GM19452 (cell line): Measurements from ENCODE around the gene LRRC1.

Experiments
- ATAC-seq: cut with Tn5 transposase; IDR thresholded peaks from one replicate; pipeline ENCODE4 v1.9.1; 2021; ENCODE audit not compliant: unreplicated experiment

LRRC1 gene

DNA sequence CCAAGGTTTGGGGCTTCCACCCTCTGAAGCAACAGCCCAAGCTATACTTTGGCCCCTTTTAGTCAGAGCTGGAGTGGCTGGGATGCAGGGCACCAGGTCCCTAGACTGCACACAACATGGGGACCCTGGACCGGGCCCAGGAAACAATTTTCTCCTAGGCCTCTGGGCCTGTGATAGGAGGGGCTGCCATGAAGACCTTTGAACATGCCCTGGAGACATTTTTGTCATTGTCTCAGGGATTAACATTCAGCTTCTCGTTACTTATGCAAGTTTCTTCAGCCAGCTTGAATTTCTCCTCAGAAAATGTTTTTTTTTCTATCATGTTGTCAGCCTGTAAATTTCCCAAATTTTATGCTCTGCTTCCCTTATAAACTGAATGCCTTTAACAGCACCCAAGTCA is 82.3 kb downstream of the LRRC1 start:
- ATAC-seq, result no peak

DNA sequence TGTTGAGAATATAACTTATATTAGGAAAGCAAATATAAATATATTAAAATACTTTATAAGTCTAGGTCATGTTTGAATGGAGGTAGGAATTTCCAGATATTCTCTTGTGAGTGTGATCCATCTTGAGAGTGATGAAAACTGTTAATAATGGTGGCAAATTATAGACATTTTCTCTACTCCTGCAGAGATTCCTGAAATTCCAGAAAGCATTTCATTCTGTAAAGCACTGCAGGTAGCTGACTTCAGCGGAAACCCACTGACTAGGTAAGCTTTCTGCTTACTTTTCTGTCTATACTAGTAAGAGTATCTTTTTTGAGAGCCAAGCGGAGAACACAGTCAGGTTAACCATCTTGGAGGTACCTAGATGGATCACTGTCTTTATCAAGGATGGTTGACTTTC is 84.0 kb downstream of the LRRC1 start:
- no peak for ATAC-seq

DNA sequence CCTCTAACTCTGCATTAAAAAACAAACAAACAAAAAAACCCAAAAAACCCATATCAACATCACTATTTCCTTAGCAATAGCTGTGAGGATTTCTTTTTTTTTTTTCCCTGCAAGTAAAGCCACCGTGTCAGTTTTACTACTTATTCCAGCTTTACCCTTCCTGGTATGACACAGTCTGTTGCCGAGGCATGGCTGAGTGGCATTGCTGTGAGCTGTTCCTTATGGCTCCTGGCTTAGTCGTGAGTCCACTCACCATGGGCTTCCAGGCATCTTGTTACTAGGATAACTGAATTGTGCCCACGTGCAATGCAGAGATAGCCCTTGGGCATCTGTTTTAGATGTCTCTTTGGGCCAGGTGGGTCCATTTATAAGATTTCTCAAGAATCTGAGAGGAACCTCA is 84.8 kb downstream of the LRRC1 start:
- no peak for ATAC-seq

DNA sequence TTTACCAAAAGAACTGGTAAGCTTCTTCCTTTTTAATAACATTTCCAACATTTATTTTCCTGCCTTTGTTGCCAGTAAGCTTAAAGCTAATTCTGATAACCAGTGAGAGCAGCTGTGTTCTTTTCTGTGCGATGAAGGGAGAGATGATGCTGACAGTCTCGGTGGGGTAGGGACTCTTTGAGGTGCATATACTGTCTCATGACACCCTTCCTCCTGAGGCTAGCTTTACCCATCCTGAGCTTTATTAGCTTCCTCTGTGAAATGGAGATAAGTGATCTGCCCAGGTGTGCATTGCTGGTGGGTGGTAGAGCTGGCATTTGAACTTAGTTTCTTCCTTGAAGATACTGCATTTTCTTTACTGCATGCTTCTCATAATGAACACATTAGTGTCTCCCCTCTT is 92.5 kb downstream of the LRRC1 start:
- no peak for ATAC-seq

DNA sequence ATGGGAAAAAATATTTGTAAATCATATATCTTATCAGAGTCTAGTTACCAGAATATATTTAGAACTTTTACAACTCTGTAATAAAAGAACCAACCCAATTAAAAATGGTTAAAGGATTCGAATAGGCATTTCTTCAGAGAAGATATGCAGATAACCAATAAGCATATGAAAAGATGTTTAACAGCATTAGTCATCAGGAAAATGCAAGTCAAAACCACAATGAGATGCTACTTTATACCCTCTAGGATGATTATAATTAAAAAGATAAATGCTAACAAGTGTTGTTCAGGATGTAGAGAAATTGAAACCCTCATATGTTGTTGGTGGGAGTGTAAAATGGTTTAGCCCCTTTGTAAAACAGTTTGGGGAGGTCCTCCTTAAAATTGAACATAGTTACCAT is 94.1 kb downstream of the LRRC1 start:
- no peak for ATAC-seq

DNA sequence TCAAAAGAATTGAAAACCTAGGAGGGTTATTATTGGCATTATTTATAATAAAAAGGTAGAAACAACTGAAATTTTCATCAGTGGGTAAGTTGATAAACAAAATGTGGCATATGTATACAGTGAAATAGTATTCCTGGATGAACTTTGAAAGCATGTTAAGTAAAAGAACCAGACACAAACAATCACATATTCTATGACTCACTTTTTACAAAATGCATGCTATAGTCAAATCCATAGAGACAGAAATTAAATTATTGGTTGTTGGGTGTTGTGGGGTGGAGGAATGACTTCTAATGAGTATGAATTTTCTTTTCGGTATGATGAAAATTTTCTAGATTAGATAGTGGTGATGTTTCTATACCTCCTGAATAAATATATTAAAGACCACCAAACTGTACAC is 94.6 kb downstream of the LRRC1 start:
- no peak for ATAC-seq

DNA sequence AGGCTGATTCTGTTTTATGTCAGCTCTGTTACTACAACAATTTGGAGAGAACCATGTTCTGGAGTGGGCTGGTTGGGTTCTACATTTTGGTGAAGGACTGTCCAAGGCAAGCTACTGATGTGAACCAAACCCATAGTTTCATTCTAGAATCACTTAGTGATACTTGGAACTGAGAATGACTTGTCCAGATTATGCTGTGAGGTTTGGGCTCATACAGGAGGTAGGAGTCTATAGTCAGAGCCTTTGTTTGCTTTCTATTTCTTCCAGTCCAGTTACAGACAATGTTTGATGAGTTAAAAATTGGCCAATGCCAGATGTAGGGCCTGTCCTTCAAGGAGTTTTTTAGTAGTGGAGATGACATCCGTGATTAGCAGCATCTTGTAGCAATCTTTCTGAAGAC is 97.9 kb downstream of the LRRC1 start:
- ATAC-seq, result peak; percentile 76

DNA sequence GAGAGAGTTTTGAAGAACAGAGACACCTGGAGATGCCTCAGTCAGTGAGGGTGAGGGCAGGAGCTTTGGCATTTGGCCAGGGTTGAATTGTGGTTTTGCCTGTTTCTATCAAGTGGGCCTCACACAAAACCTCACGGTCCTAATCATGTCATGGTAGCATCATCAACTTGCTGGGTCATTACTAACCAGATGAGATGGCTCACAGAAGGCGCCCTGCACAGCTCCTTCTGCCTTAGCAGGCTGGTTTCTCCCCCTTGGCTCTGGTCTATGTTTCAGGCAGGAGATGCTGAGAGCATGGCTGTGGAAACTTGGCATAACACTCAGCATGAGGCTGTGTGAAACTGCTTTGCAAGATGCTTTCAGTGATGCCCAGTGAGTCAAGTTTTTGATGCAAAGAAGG is 99.3 kb downstream of the LRRC1 start:
- ATAC-seq, result peak; percentile 82

DNA sequence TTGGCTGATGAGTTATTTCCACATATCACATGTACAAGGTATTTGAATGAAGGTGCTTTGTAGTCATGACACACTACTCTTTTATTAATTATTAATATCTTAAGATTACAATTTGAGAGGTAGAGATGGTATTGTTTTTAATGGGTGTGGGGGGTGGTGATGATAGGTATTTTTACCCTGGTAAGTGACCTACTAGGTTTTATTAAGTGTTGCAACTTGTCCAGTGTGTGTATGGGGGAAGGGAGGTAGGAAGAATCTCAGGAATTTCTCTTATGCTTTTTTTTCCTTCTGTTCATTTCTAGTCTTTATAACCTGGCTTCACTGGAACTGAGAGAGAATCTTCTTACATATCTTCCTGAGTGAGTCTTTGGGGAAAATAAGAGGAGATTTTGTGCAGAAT is 101.4 kb downstream of the LRRC1 start:
- ATAC-seq, result no peak

DNA sequence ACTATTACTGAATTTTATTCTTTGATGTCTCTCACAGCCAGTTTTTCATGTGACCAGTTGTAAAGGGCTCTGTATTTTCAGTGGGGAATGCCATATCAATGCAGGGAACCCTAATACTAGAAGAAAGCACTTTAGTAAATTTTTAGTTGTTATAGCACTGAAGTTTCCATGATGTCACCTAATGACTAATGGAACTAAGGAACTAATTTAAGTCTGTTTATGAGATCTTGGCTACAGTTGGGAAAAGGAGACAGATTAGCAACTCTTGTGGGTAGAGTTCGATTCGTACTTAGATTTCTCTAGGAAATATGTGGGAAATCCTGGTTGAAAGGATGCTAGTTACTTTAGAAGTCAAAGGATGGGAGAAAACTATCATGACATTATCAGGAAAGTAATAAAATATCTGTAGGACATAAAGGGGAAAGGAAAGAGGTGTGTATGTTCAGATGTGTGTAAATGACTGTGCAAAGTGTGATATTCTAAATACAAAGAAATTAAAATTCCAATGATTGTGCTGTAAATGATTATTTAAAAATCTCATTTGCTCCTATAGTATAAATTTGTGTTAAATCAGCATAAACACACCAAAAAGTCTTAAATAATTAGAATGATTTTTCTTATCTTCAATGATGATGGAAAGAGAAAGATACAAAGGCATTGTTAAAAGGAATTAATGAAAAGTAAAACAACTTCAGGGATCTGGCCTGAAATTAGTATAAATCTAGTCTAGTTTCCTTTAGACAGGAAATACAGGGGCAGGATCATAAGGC is 103.4 kb downstream of the LRRC1 start:
- no peak for ATAC-seq

DNA sequence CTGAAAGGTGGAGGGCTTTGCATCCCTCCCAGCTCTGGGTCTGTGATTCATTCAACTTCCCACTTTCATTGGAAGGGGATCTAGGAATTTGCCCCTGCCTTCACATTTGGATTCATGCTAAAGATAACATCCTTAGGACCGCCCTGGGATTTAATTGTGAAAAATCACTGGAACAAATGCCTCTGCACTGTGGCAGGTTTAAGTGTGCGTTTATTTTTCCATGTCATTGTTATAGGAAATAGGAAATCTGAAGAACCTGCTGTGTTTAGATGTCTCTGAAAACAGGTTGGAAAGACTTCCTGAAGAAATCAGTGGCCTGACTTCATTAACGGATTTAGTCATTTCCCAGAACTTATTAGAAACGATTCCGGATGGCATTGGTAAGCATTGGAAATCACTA is 104.7 kb downstream of the LRRC1 start:
- no peak for ATAC-seq

DNA sequence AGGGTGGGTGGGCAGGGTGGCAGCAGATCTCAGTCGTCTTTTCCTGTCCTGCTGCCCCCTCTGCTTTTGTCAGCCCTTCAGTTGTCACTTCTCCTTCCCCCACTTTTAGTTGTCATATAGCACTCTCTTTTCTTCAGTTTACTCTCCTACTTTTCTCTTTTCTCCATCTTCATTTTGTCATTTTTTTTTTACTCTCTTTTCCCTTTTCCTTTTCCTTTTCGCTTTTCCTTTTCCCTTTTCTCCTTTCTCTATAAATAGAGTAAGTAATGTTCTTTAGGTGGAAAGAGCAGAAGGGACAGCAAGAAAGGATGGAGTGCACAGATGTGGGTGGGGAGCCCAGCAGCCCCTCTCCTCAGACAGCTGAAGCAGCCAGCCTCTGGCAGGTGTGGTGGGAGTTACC is 108.6 kb downstream of the LRRC1 start:
- no peak for ATAC-seq

DNA sequence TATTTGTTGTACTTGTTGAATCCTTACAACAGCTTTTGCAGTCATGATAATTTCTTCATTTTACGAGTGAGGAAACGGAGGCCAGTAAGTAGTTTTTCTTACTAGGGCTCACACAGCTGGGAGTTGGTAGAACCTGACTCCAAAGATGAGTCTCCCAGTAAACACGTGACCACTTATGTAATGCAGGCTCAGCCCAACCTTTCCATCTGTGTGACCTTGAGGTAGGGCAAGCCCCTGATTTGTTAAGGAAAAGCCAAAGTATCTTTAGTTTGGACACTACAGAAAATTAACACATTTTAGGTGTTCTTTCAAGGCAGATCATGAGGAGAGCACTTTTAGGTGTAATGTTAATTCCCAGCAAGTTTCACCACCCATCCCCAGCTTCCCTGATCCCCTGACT is 111.3 kb downstream of the LRRC1 start:
- no peak for ATAC-seq

DNA sequence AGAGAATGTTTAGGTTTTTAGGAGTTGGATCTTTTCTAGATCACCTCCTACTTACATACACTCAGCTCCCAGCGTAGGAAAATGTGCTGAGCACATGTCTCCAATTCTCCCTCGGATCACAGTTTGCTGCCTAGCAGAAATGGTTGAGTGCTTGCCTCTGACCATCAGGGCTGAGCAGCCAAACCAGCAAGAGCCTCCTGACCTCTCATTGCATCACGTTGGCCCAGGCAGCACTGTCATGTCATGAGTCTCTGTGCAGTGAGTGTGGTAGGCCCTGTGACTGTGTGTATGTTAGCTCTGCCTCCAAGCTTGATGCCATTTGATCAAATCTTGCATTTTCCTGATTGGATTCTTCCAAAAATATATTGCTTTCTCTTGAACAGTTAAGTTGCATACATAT is 112.0 kb downstream of the LRRC1 start:
- no peak for ATAC-seq

DNA sequence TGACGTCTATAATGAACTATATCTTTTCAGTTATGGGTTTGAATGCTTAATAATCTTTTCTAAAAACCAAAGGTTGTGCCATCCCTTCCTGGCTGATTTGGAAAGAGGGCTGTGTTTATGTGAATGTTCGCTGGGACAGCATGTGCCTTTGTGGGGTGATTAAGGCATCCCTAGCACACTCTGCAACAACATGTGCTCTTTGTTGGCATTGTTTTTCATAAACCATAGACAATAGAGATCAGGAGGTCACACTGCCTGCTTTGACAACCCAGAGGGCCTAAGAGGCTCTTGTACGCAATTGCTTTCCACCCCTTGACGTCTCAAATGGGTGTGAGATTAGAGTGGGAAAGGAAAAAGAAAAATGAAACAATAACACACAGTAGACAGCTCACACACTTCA is 116.0 kb downstream of the LRRC1 start:
- ATAC-seq, result no peak

DNA sequence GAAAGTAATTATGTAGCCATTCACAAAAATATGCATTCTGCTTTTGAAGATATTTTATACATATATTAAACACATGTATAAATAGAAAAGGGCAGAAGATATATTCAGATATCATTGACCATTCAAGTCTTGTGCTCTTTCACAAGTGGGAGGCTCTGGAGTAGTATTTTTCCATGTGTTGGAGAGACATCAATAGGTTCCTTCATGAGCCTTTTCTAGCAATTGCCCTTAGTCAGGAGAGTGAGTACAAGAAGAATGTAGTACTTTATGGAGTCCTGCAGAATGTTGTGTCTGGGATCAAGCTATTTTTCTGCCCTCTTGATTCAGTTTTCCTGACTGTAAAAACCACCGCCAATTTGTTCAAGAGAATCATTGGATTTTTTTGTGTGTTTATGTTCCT is 117.9 kb downstream of the LRRC1 start:
- no peak for ATAC-seq

DNA sequence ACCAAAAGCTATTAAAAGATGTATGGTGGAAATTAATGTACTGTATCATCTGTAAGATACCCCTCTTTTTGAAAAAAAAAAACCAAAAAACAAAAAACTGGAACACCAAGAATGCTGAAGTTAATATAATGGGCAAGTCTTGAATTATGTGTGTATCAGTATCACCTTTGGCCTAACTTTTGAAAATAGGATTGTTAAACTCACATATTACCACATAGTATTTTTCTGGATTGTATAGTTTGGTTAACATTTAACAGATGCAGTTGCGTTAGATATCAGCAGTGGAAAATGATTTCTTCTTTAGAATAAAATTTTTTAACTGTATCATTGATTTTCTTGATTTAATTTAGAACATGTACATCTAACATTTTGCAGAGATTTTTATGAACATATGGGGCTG is 118.5 kb downstream of the LRRC1 start:
- no peak for ATAC-seq

DNA sequence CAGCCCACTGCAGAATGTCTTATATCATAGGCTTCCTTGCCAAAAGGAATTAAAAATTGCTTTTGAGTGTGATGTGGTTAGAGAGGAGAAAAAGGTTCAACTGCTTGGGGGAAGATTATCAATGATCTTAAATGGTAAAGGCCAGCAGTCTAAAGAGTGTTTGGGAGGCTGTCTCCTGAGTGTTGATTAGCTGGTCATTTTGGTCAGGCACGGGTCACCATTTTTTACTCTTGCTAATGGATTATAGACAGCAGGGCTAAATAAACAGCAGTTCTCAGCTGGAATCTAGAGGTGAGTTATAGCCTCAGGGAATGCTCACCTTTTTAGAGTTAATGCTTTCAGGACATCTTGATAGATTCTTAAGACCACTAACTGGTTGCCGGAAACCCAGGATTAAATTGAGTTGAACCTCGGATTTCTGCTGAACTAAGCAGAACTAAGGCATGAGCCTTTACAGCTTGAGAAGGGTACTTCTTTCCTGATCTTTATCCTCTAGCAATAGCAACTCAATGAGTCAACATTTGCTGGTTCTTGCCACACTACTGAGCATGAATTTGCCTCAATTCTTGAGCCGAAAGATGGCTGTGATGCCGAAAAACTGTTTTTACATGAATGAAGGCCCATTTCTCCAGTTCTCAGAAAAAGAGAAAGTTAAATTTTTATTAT is 120.4 kb downstream of the LRRC1 start:
- ATAC-seq, result no peak

DNA sequence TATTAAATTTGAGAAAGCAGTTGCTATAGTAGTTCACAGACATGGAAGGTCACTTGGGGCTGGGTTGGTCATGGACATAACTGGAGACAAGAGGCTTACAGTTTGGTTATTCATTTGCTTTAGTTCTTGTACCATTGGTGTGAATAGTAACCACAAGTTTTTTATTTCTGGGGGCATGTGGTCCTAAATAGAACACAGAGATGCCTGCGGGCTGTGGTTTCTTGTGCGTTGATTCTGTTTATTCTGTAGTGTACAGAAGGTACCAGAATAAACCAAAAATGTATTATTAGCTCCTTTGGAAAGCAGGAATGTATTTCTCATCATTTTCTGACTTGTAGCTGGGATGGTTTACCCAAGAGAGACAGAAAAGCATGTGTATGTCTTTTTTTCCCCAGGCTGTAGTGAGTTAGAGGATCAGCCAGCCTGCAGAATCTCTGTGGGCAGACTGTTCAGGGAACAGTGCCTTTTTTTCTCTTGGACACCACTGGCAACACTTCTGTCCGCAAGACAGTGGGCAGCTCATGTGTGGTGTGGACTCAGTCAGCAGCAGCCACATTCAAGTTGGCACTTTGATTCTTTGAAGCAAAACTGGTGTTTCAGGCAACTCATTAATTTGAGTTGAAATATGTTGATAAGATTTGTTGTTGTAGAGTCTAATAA is 122.1 kb downstream of the LRRC1 start:
- ATAC-seq, result peak; percentile 55

DNA sequence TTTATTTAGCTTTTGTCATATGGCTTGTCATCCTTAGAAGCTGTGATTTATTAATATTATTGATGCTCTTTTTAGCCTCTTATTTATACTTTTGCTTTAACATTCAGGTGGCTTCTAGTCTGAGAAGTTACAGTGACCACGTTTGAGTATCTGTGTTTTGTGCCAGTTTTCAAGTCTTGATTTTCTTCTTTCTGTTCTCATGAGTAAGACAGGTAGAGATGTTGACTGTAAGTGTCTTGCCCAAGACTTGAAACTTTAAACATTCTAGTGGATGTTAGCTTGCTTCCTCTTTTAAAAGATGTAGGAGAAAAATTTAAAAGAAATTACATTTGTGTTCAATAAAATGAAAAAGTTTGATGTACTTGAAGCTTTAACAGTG is 122.6 kb downstream of the LRRC1 start:
- peak; percentile 67 for ATAC-seq

DNA sequence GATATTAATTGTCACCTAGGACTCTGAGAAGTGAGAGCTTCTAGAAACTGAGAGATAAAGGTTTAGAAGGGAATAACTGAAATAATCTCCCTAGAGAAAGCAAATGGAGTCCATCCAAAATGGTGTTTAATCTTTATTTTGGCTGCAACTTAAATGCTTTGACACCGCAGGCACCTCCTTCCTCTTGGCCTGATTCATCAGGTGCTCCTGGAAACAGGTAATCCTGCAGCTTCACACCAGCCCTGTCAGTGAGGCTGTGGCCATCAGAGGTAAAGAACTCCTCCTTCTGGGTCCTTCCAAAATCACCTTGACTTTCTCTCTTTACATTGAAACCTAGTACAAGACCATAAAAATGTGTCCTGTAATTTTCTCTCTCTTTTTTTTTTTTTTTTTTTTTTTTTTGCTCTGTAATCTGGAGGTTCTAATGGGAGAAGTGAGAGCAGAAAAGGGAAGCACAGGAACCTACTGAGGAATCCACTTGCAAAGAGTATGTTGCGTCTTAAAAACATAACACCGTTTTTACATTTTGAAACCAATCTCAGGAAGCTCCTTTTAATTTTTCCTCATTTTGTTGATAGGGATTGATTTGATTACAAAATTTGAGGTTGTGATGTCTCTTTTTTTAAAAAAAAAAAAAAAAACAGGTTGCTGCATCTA is 124.2 kb downstream of the LRRC1 start:
- ATAC-seq, result no peak

DNA sequence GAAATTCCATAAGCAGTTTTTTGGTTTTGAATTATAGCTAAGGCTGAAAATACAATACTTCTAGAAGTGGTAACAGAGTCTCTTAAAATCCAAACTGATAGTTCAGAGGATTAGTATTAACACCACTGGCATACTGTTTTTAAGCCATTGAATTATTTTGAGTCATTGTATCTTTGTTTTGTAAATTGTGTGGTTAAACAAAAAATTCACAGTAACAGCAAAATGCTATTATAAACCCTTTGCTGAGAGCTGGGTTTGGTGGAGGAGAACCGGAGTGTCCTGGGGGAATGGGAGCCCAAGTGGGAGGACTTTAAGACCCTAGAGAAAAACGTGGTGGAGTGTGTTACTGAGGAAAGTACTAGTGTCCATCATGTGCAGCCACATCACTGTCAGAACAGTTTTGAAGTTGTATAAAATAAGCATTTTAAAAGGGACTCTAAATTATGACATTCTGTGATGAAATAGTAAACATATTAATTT is 125.1 kb downstream of the LRRC1 start:
- ATAC-seq, result no peak
